Measurements from ENCODE around the gene TAPBP.
"Not testable (repeated sequence)": the region's sequence is repeated elsewhere in the genome, so short reads cannot be mapped to it uniquely, and the experiment has no call there.

TAPBP gene

GRCh38 chr6:33313709-33314514 lies at the start of gene TAPBP:
TAPBP (minus strand) TSS chr6:33314078; CDS start chr6:33314041, 37 bp downstream.
- peak; percentile 51 for DNase-seq (ENCODE audit: low spot score)

GRCh38 chr6:33363486-33363885 lies 49.6 kb upstream of the TAPBP start:
- not testable (repeated sequence) for DNase-seq (ENCODE audit: low spot score)

GRCh38 chr6:33359331-33359730 lies 45.5 kb upstream of the TAPBP start:
- no peak for DNase-seq (ENCODE audit: low spot score)

GRCh38 chr6:33357160-33357871 lies 43.4 kb upstream of the TAPBP start:
- not testable (repeated sequence) for DNase-seq (ENCODE audit: low spot score)

- DNase-seq (ENCODE audit: low spot score) = no peak
Measured at GRCh38 chr6:33356295-33356694, 42.4 kb upstream of the TAPBP start.

GRCh38 chr6:33355860-33356259 lies 42.0 kb upstream of the TAPBP start:
- DNase-seq (ENCODE audit: low spot score) = not testable (repeated sequence)

- DNase-seq (ENCODE audit: low spot score) = no peak
Measured at GRCh38 chr6:33347816-33348215, 33.9 kb upstream of the TAPBP start.

GRCh38 chr6:33346972-33347371 lies 33.1 kb upstream of the TAPBP start:
- not testable (repeated sequence) for DNase-seq (ENCODE audit: low spot score)

GRCh38 chr6:33344701-33345697 lies 31.1 kb upstream of the TAPBP start:
- peak; percentile 32 for DNase-seq (ENCODE audit: low spot score)

- no peak for DNase-seq (ENCODE audit: low spot score)
Measured at GRCh38 chr6:33343953-33344611, 30.2 kb upstream of the TAPBP start.

- DNase-seq (ENCODE audit: low spot score) = not testable (repeated sequence)
Measured at GRCh38 chr6:33343606-33343952, 29.7 kb upstream of the TAPBP start.

GRCh38 chr6:33339193-33339592 lies 25.3 kb upstream of the TAPBP start:
- no peak for DNase-seq (ENCODE audit: low spot score)

- DNase-seq (ENCODE audit: low spot score) = no peak
Measured at GRCh38 chr6:33336495-33336894, 22.6 kb upstream of the TAPBP start.

- no peak for DNase-seq (ENCODE audit: low spot score)
Measured at GRCh38 chr6:33335916-33336315, 22.0 kb upstream of the TAPBP start.

- no peak for DNase-seq (ENCODE audit: low spot score)
Measured at GRCh38 chr6:33333666-33334065, 19.8 kb upstream of the TAPBP start.

- no peak for DNase-seq (ENCODE audit: low spot score)
Measured at GRCh38 chr6:33330736-33331135, 16.9 kb upstream of the TAPBP start.

- DNase-seq (ENCODE audit: low spot score) = no peak
Measured at GRCh38 chr6:33329058-33329457, 15.2 kb upstream of the TAPBP start.

- DNase-seq (ENCODE audit: low spot score) = no peak
Measured at GRCh38 chr6:33324125-33324524, 10.2 kb upstream of the TAPBP start.

GRCh38 chr6:33323623-33323948 lies 9.7 kb upstream of the TAPBP start:
- no peak for DNase-seq (ENCODE audit: low spot score)

GRCh38 chr6:33321227-33321626 lies 7.3 kb upstream of the TAPBP start:
- no peak for DNase-seq (ENCODE audit: low spot score)

- DNase-seq (ENCODE audit: low spot score) = no peak
Measured at GRCh38 chr6:33320315-33321181, 6.7 kb upstream of the TAPBP start.

Data from HuH-7.5 (cell line).